IMR-90 (cell line): Measurements from ENCODE around the gene DRC3. TPM values are rescaled to one million over a fixed set of nuclear protein-coding genes. Genes with fewer than 3 reads are reported as not detected.

Experiments used
- ATAC-seq: fragments of 200-7000 bp; cut with Tn5 transposase; 2 replicates; pipeline ENCODE4 v1.9.1; 2020; ENCODE audit warnings: low read depth, mild to moderate bottlenecking, moderate library complexity
- BruUV-seq: library from RNA; stranded (reverse); fragments of 400-500 nt; replicated peaks from 2 replicates; lab custom pipeline; 2021; lab: Mats Ljungman, UMichigan
- CTCF ChIA-PET: fragments of 300-600 bp; formaldehyde crosslinking; extraction: SDS; loops from one replicate; lab custom pipeline; 2021; ENCODE audit warnings: antibody characterized with exemption; lab: Yijun Ruan, JAX
- POLR2A ChIA-PET: fragments of 300-600 bp; sonication (Branson Sonifier 250); formaldehyde crosslinking; loops from one replicate; lab custom pipeline; 2022; ENCODE audit warnings: antibody characterized with exemption; ENCODE audit not compliant: unreplicated experiment; lab: Charles Lee
- DNase-seq: peaks from one replicate; pipeline ENCODE4 v3.0.0; 2013
- H2AFZ ChIP-seq: replicated peaks from 2 replicates; pipeline ENCODE3; 2013; ENCODE audit warnings: low read length, mild to moderate bottlenecking; ENCODE audit not compliant: poor library complexity
- H2AK5ac ChIP-seq: 2 replicates; pipeline ENCODE4 v1.6.1; 2013; ENCODE audit warnings: low read depth, low read length, inconsistent platforms
- H2AK9ac ChIP-seq: replicated peaks from 2 replicates; pipeline ENCODE3; 2013; ENCODE audit warnings: mild to moderate bottlenecking, low read depth, low read length, moderate library complexity; ENCODE audit not compliant: poor library complexity
- H2BK120ac ChIP-seq: 2 replicates; pipeline ENCODE4 v1.6.1; 2013; ENCODE audit warnings: low read depth, low read length, inconsistent platforms
- H2BK15ac ChIP-seq: 3 replicates; pipeline ENCODE4 v1.6.1; 2013; ENCODE audit warnings: low read depth, low read length, inconsistent platforms
- H2BK20ac ChIP-seq: 2 replicates; pipeline ENCODE4 v1.6.1; 2013; ENCODE audit warnings: low read depth, mild to moderate bottlenecking, inconsistent platforms, low read length, moderate library complexity
- H2BK5ac ChIP-seq: 2 replicates; pipeline ENCODE4 v1.6.1; 2013; ENCODE audit warnings: mild to moderate bottlenecking, low read depth, low read length, inconsistent platforms; ENCODE audit not compliant: poor library complexity, severe bottlenecking
- H3K14ac ChIP-seq: replicated peaks from 2 replicates; pipeline ENCODE4 v1.6.1; 2013; ENCODE audit warnings: low read depth, low read length, inconsistent platforms
- H3K18ac ChIP-seq: 2 replicates; pipeline ENCODE4 v1.6.1; 2013; ENCODE audit warnings: low read depth, low read length, control low read depth
- H3K23ac ChIP-seq: 2 replicates; pipeline ENCODE4 v1.6.1; 2013; ENCODE audit warnings: low read depth, low read length, inconsistent platforms
- H3K27ac ChIP-seq: 2 replicates; pipeline ENCODE4 v1.5.1; 2013; ENCODE audit warnings: mild to moderate bottlenecking, control low read depth, low read length; ENCODE audit not compliant: insufficient read depth
- H3K27me3 ChIP-seq: 2 replicates; pipeline ENCODE4 v1.6.1; 2013; ENCODE audit warnings: low read length; ENCODE audit not compliant: control insufficient read depth, insufficient read depth
- H3K36me3 ChIP-seq: 2 replicates; pipeline ENCODE4 v1.6.1; 2013; ENCODE audit warnings: low read length, mixed read lengths; ENCODE audit not compliant: control insufficient read depth, insufficient read depth
- H3K4ac ChIP-seq: 2 replicates; pipeline ENCODE4 v1.6.1; 2013; ENCODE audit warnings: low read depth, low read length, inconsistent platforms
- H3K4me1 ChIP-seq: 2 replicates; pipeline ENCODE4 v1.6.1; 2013; ENCODE audit warnings: low read length, mixed read lengths; ENCODE audit not compliant: control insufficient read depth, insufficient read depth
- H3K4me2 ChIP-seq: 2 replicates; pipeline ENCODE4 v1.6.1; 2013; ENCODE audit warnings: low read depth, mild to moderate bottlenecking, control low read depth, low read length, moderate library complexity
- H3K4me3 ChIP-seq: 2 replicates; pipeline ENCODE4 v1.5.1; 2013; ENCODE audit warnings: low read depth, mild to moderate bottlenecking, control low read depth, low read length, moderate library complexity; ENCODE audit not compliant: insufficient read depth
- H3K56ac ChIP-seq: 2 replicates; pipeline ENCODE4 v1.6.1; 2013; ENCODE audit warnings: low read length, inconsistent platforms; ENCODE audit not compliant: insufficient read depth; ENCODE audit errors: extremely low read depth
- H3K79me1 ChIP-seq, 2 experiments: 2 replicates each; pipeline ENCODE4 v1.6.1; 2013; ENCODE audit warnings: low read length in 2 of 2, inconsistent platforms in 1 of 2, low read depth in 1 of 2
- H3K9ac ChIP-seq: 2 replicates; pipeline ENCODE4 v1.6.1; 2013; ENCODE audit warnings: low read depth, low read length, control low read depth
- H3K9me1 ChIP-seq: 2 replicates; pipeline ENCODE4 v1.6.1; 2013; ENCODE audit warnings: low read length, inconsistent platforms; ENCODE audit not compliant: insufficient read depth
- H3K9me3 ChIP-seq: 2 replicates; pipeline ENCODE4 v1.6.1; 2013; ENCODE audit warnings: low read length; ENCODE audit not compliant: control insufficient read depth, insufficient read depth
- H4K20me1 ChIP-seq: 2 replicates; pipeline ENCODE4 v1.6.1; 2013; ENCODE audit warnings: low read length, inconsistent platforms; ENCODE audit not compliant: insufficient read depth
- H4K5ac ChIP-seq: 2 replicates; pipeline ENCODE4 v1.6.1; 2013; ENCODE audit warnings: mild to moderate bottlenecking, low read depth, low read length, control low read depth
- H4K8ac ChIP-seq, 2 experiments: 2 replicates each; pipeline ENCODE4 v1.6.1; 2013; ENCODE audit warnings: low read depth in 2 of 2, low read length in 2 of 2, control low read depth in 1 of 2, inconsistent platforms in 1 of 2
- H4K91ac ChIP-seq: 2 replicates; pipeline ENCODE4 v1.6.1; 2013; ENCODE audit warnings: low read depth, low read length, inconsistent platforms; ENCODE audit not compliant: insufficient read depth
- FOS ChIP-seq: fragments of 150-350 bp; IDR thresholded peaks from 2 replicates; pipeline ENCODE4 v1.6.1; 2016; ENCODE audit warnings: low read depth, low read length
- MAZ ChIP-seq: IDR thresholded peaks from 2 replicates; pipeline ENCODE4 v1.6.1; 2012; ENCODE audit warnings: low read depth, mild to moderate bottlenecking, low read length, improper control_type of control experiment, moderate library complexity, borderline replicate concordance
- POLR2A ChIP-seq: IDR thresholded peaks from 2 replicates; pipeline ENCODE4 v1.6.1; 2012; ENCODE audit warnings: mild to moderate bottlenecking, low read depth, low read length
- RFX5 ChIP-seq: IDR thresholded peaks from 2 replicates; pipeline ENCODE4 v1.8.0; 2012; ENCODE audit warnings: low read depth, mild to moderate bottlenecking, low read length, moderate library complexity
- WGBS, 2 experiments: methylation state at CpG; one replicate each; pipeline versions ENCODE4 v1.1.5 to v1.1.7; 2013; ENCODE audit warnings: missing lambda C conversion rate in 2 of 2; ENCODE audit not compliant: insufficient read length in 1 of 2; ENCODE audit errors: extremely low coverage in 2 of 2; 5-methylcytosine and 5-hydroxymethylcytosine counted together
- dilution Hi-C: fragments of 300-500 bp; cut with HindIII; formaldehyde crosslinking; loops from one replicate; pipeline ENCODE4 v1.14.3; 2018; ENCODE audit warnings: low sequenced_read_pairs; ENCODE audit not compliant: unreplicated experiment
- in situ Hi-C: fragments of 300-500 bp; cut with MboI; formaldehyde crosslinking; loops from 3 replicates; pipeline ENCODE4 v1.14.3; 2019; ENCODE audit warnings: low sequenced_read_pairs, inconsistent platforms, mixed read lengths
- intact Hi-C: fragments of 100-400 bp; cut with micrococcal nuclease; formaldehyde crosslinking; loops from 2 replicates; pipeline ENCODE4 v1.10.0; 2022
- polyA plus RNA-seq, 3 experiments: library from polyadenylated mRNA; depleted of rRNA; stranded (reverse); fragments of >200 nt; gene quantifications; 2 replicates each; pipeline ENCODE4 v1.2.3, GENCODE V29; 2012; ENCODE audit warnings: low replicate concordance in 1 of 3
- total RNA-seq: library from RNA; depleted of rRNA; stranded (reverse); fragments of >200 nt; gene quantifications from 2 replicates; pipeline ENCODE4 v1.2.3, GENCODE V29; 2012
- TF ChIP-seq, protein P1 (sequence below): fragments of 150-350 bp; IDR thresholded peaks from 2 replicates; pipeline ENCODE4 v1.6.1; 2017; ENCODE audit warnings: mild to moderate bottlenecking, antibody characterized with exemption, low read length, low read depth
- TF ChIP-seq, protein P2 (sequence below): fragments of 150-350 bp; IDR thresholded peaks from 2 replicates; pipeline ENCODE4 v1.6.1; 2016; ENCODE audit warnings: low read depth, mild to moderate bottlenecking, low read length, moderate library complexity, borderline replicate concordance

The DRC3 gene
- total and polyA plus RNA-seq, 2 of the 4 experiments (the other 2 are of a cell fraction), result 0.55 to 0.72 TPM

DNA sequence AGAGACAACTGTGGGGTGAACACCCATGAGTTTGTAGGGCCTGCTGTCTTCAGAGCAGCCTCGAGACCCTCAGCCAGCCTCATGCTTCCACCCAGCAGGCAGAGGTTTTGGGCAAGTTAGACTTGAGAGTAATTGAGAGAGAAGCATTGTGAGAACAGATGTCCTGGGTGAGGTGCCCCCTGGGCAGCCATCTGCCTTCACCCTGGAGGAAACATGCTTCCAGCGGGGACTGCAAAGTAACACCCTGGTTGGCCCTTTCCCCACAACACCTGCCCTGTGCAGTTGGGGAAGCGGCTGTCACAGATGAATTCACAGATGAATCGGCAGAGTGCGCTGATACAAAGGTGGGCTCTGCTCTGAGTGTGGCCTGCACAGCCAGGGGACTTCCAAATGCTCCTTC is 42.9 kb downstream of the DRC3 start:
- WGBS, 2 experiments, result 93% methylated on average over 4 of the region's 5 CpGs; no CpG with 5 or more reads in 1 of the 2 experiments
- Histone ChIP-seq H4K5ac (no peak overlapping the region), H3K79me1 (peaks cover 0 to 6% of the 10 kb centered on the region in 2 experiments; a peak in 1 of 4 replicates), H4K20me1 (no peaks in the 10 kb centered on the region), H3K9ac (no peak overlapping the region), H2BK5ac (no peak overlapping the region), H2AK5ac (no peak overlapping the region), H3K18ac (no peak overlapping the region), H2BK15ac (no peak overlapping the region), H4K91ac (no peak overlapping the region), H3K4me1 (no peaks in the 10 kb centered on the region), H3K9me3 (peaks cover under 1% of the 10 kb centered on the region; the same call in 1 of the 2 replicates), H2BK20ac (no peak overlapping the region), H3K36me3 (peaks cover 7% of the 10 kb centered on the region), H3K4me2 (no peak overlapping the region), H2AK9ac (no peak overlapping the region), H3K4ac (no peak overlapping the region), H3K56ac (no peak overlapping the region), H3K23ac (no peak overlapping the region), H3K4me3 (no peak overlapping the region), H3K27ac (no peak overlapping the region), H2AFZ (no peak overlapping the region), H3K14ac (no peak overlapping the region), H2BK120ac (no peak overlapping the region), H3K9me1 (no peaks in the 10 kb centered on the region; the same call in 1 of the 2 replicates), H3K27me3 (no peaks in the 10 kb centered on the region), H4K8ac (no peak overlapping the region)
- TF ChIP-seq POLR2A, result no peak
- no peak for TF ChIP-seq RFX5
- TF ChIP-seq FOS, result no peak
- TF ChIP-seq, protein P1, sequence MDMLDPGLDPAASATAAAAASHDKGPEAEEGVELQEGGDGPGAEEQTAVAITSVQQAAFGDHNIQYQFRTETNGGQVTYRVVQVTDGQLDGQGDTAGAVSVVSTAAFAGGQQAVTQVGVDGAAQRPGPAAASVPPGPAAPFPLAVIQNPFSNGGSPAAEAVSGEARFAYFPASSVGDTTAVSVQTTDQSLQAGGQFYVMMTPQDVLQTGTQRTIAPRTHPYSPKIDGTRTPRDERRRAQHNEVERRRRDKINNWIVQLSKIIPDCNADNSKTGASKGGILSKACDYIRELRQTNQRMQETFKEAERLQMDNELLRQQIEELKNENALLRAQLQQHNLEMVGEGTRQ, result no peak
- TF ChIP-seq, protein P2, sequence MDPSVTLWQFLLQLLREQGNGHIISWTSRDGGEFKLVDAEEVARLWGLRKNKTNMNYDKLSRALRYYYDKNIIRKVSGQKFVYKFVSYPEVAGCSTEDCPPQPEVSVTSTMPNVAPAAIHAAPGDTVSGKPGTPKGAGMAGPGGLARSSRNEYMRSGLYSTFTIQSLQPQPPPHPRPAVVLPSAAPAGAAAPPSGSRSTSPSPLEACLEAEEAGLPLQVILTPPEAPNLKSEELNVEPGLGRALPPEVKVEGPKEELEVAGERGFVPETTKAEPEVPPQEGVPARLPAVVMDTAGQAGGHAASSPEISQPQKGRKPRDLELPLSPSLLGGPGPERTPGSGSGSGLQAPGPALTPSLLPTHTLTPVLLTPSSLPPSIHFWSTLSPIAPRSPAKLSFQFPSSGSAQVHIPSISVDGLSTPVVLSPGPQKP, result no peak
- TF ChIP-seq MAZ, result no peak
- intact Hi-C loops, result no loop called here
- ATAC-seq, result no peak
- ChIA-PET CTCF (no interaction called here), POLR2A (no interaction called here)
- DNase-seq, result no peak
- in situ Hi-C loops, result no loop called here
- BruUV-seq, result no TSS peak
- dilution Hi-C loops, result no loop called here
